SKM-1 (cell line): ENCODE data around the gene ZNF146.
"Not testable (repeated sequence)": the region's sequence is repeated elsewhere in the genome, so short reads cannot be mapped to it uniquely, and the experiment has no call there.

Experiments used
- DNase-seq: peaks from one replicate; lab custom pipeline; 2025; ENCODE audit not compliant: unreplicated experiment; lab: John Stamatoyannopoulos, UW

ZNF146 gene

DNA sequence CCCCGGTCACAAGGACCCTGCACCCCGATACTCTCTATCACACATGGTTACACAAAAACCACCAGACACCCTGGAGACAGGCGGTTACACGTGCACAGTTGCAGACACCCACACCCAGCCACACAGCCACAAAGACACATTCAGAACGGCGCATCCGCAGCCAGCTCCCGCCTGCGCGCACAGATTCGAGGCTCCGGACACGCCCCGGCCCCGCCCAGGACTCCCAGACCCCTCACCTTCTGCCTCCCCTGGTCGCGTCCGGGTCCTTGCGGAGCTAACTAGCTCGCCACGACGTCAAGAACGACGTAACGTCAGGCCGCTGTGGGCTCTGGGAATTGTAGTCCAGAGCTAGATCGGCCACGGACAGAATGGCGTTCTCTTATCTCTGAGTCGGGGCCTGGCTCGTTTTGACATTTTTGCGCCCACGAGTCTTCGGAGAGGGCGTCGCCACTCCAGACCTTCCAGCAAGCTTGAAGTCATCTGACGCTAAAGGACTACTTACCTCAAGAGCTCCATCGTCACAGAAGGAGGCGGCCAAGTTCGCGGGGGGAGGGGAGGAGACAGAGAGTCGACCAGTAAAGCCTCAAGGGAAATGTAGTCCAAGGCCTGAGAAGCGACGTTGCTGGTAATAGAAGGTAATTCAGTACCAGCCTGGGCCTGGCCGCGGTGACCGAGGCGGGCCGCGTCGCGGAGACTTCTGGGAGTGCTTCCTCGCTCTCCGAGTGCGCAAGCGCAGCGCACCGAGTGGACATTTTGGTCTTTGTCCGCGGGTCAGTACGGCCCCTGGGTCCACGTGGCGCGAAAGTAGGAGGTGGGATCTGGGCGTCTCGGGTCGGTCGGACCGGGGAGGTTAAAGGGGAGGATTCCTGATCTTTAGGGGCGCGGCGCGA is at the start of gene ZNF146, which contains the start of gene ZNF565:
Gene ZNF146 (plus strand): TSS at position 721 of the 890 bp plus-strand sequence. CDS start 21,335 bp downstream, outside the sequence.
Gene ZNF565 (minus strand): TSS at position 280 of the 890 bp plus-strand sequence. CDS start 12,680 bp downstream, outside the sequence.
- peak; percentile 99 for DNase-seq

DNA sequence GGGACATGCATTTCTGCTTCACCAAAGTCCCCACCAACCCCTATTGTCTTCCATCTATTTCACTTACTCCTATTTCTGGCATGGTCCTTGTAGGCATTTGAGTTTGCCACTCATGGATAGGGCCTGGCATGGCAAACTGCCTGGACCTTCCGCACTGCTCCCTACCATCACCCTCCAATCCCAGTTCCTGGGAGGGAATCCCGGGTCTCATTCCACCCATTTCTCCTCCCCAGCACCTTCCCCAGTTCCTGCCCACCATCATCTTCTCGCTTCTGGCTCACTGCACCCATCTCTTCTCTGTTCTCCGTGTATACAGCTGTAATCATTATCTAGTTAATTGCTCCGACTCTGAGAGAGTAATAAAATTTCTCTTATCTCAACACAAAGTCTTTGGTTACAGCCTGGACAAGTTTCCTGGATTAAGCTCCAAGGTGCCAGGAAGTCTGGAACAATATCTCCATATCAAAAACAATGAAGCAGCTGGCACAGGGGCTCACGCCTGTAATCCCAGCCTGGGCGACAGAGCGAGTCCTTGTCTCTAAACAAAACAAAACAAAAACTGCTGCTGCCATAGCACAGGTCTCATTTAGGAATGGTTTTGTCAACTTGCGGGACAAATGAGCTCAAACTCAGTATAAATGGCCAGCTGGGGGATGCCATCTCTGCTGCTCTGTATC is 45.7 kb upstream of the ZNF146 start:
- no peak for DNase-seq

DNA sequence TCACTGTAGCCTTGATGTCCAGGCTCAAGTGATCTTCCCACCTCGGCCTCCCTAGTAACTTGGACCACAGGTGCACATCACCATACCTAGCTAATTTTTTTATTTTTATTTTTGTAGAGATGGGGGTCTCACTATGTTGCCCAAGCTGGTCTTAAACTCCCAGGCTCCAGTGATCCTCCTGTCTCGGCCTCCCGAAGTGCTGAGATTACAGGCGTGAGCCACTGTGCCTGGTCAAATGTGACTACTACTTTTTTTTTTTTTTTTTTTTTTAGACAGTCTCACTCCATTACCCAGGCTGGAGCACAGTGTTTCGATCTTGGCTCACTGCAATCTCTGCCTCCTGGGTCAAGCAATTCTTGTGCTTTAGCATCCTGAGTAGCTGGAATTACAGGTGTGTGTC is 42.1 kb upstream of the ZNF146 start:
- DNase-seq: no peak

DNA sequence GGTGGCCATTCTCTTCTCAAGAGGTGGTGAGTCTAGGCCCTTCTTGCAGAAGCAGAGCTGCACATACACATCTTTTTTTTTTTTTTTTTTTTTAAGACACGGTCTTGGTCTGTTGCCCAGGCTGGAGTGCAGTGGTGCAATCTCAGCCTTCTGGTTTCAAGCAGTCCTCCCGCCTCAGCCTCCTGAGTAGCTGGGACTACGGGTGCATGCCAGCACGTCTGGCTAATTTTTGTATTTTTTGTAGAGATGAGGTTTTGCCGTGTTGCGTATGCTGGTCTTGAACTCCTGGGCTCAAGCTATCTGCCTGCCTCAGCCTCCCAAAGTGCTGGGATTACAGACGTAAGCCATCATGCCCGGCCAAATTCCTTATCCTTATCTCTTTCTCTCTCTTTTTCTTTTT is 41.1 kb upstream of the ZNF146 start:
- DNase-seq: not testable (repeated sequence)

DNA sequence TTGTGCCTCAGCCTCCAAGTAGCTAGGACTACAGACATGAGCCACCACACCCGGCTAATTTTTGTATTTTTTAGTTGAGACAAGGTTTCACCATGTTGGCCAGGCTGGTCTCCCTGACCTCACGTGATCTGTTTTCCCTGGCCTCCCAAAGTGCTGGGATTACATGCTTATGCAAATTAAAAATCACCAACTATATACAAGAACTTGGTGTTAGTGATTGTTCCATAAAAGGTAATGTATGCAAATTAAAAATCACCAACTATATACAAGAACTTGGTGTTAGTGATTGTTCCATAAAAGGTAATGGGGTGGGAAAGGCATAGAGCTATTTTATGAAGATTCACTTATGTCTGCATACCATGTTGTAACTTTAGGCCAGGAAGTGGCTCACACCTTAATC is 35.8 kb upstream of the ZNF146 start:
- DNase-seq: not testable (repeated sequence)

DNA sequence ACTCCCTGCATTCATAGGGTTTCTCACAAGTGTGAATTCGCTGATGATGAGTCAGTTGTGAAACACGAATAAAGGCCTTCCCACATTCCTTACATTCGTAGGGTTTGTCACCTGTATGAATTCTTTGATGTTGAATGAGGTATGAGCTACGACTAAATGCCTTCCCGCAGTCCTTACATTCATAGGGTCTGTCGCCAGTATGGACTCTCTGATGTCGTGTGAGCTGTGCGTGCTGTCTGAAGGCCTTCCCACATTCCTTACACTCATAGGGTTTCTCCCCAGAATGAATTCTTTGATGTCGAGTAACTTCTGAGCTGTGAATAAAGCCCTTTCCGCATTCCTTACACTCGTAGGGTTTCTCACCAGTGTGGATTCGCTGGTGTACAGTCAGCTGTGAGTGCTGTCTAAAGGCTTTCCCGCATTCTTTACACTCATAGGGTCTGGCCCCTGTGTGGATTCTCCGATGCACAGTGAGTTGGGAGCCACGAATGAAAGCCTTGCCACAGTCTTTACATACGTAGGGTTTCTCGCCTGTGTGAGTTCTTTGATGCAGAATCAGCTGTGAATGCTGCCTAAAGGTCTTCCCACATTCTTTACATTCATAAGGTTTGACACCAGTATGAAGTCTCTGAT is 32.2 kb upstream of the ZNF146 start:
- DNase-seq: no peak

DNA sequence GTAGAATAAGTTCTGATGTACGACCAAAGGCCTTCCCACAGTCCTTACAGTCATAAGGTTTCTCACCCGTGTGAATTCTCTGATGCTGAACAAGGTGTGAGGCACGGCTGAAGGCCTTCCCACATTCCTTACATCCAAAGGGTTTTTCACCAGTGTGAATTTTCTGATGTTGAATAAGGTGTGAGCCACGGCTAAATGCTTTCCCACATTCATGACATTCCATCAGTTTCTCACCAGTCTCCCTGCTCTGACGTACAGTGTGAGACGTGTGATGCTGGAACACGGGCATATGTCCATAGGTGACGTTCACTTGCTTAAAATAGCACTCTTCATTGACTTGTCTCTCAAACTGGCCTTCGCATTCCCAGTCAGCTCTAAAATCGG is 31.7 kb upstream of the ZNF146 start:
- DNase-seq: no peak

DNA sequence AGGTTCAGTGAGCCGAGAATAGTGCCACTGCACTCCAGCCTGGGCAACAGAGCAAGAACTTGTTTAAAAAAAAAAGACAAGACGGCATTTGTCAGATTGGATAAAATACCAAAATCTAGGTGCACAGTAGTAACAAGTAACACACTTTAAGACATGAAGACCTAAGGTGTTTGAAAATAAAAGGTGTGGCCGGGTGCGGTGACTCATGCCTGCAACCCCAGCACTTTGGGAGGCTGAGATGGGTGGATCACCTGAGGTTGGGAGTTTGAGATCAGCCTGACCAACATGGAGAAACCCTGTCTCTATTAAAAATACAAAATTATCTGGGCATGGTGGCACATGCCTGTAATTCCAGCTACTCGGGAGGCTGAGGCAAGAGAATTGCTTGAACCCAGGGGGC is 28.2 kb upstream of the ZNF146 start:
- not testable (repeated sequence) for DNase-seq

DNA sequence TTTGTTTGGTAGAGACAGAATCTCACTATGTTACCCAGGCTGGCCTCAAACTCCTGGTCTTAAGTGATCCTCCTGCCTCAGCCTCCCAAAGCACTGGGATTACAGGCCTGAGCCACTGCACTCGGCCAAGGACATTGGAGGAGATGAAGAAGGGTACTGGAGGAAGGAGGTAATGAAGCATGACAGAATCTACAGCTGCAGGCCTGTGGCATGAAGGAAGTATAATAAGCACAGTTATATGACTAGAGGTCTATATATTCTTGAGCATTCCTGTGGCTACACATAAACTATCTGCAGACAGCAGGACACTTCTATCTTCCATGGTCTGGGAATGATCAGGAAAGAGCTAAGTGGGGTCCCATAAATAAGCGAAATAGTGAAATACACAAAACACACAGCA is 18.7 kb upstream of the ZNF146 start:
- no peak for DNase-seq

DNA sequence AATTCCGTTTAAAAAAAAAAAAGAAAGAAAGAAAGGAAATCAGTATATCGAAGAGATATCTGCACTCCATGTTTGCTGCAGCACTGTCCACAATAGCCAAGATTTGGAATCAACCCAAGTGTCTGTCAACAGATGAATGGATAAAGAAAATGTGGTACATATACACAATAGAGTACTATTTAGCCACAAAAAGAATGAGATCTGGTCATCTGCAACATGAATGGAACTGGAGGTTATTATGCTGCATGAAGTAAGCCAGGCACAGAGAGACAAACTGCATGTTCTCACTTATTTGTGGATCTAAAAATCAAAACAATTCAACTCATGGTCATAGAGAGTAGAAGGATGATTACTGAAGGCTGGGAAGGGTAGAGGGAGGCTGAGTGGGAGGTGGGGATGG is 16.8 kb upstream of the ZNF146 start:
- DNase-seq: no peak

DNA sequence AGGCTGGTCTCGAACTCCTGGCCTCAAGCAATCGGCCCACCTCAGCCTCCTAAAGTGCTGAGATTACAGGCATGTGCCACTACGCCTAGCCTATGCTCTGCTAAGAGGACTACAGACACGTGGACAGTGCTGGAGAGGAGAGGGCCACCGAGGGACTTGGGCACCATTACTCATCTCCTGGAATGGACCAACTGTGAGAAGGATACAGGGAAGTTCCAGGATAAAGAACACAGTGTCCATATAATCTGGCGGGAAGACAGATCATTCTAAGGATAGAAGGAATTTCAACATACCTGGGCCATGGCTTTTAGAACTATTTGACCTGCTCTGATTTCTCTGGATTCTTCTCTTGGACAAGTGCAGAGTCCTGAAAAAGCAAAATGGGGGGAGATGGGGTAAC is 13.2 kb upstream of the ZNF146 start:
- no peak for DNase-seq

DNA sequence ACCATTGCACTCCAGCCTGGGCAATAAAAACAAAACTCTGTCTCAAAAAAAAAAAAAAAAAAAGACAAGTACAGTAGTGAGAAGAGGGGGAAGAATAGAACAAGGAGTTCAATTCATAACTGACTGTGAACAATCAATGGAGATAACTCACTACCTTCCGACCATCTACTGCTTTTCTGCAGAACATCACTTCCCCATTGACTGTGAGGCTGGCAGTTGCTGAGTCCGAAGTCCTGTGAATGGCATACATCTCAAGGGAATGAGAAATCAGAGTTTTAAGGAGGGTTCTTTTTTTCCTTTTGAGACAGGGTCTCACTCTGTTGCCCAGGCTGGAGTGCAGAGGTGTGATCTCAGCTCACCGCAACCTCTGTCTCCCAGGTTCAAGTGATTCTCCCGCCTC is 11.6 kb upstream of the ZNF146 start:
- DNase-seq: no peak

DNA sequence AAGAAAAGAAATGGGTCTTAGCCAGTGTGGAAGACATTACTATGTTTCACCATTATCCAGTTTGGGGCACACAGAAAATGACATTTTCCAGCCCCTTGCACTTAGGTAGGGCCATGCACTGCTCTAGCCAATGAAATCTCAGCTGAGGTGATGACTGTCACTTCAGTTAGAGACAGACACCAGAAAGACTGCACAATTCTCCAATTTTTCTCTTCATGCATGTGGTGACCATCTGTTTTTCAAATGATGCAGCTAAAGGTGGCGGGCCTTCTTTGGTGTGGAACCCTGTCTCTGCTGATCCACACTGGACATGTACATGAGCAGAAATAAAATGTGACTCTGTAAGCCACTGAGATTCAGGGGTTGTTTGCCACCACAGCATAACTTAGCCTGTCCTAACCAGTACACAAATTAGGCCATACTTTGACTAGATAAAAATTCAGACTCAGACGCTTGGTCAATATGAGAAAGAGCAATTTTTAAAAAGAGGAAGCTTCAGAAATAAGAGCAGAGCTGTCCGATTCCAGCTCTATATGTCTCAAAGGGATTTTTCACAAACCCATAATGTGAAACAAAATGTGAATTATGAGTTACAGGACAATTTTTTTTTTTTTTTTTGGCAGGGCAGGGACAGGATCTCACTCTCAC is 7.2 kb upstream of the ZNF146 start:
- no peak for DNase-seq

DNA sequence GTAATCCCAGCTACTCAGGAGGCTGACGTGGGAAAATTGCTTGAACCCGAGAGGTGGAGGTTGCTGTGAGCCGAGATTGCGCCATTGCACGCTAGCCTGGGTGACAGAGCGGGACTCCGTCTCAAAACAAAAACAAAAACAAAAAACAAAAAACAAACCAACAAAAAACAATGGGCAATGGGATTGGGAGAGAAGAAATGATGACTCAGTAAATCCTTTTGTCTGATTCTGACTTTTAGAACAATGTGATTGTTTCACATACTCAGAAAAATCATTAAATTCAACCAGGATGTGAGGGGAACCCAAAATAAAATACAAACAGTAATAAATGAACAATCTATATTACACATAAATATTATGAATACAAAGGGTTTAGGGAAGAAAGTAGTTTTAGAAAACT is 5.5 kb upstream of the ZNF146 start:
- no peak for DNase-seq

DNA sequence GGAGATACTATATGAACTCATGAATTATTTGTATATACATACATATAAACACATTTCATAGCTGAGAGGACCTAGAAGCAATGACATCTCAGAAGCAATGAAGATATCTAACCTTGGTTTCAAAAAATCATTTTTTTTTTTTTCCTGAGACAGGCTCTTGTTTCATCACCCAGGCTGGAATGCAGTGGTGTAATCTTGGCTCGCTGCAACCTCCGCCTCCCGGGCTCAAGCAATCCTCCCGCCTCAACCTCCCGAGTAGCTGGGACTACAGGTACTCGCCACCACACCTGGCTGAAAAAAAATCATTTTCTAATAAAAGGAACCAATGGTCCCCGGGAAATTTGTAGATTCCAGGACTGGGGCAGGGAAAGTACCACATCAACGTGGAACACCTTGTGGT is 4.4 kb upstream of the ZNF146 start:
- no peak for DNase-seq

DNA sequence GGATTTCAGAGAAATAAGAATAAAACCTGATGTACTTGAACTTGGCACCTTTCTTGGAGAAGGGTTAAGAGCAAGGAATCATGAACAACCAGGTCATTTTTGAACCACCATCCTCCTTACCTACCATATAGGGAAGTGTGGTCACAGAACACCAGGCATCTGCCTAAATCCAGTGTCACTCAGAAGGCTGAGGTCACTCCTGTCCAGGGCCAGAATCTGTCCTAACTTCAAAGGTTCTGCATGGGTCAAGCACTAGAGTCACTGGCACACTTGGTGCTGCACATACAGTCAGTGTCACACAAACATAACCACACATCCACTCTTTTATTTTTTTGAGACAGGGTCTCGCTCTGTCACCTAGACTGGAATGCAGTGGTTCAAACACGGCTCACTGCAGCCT is 2.0 kb upstream of the ZNF146 start:
- DNase-seq: no peak

DNA sequence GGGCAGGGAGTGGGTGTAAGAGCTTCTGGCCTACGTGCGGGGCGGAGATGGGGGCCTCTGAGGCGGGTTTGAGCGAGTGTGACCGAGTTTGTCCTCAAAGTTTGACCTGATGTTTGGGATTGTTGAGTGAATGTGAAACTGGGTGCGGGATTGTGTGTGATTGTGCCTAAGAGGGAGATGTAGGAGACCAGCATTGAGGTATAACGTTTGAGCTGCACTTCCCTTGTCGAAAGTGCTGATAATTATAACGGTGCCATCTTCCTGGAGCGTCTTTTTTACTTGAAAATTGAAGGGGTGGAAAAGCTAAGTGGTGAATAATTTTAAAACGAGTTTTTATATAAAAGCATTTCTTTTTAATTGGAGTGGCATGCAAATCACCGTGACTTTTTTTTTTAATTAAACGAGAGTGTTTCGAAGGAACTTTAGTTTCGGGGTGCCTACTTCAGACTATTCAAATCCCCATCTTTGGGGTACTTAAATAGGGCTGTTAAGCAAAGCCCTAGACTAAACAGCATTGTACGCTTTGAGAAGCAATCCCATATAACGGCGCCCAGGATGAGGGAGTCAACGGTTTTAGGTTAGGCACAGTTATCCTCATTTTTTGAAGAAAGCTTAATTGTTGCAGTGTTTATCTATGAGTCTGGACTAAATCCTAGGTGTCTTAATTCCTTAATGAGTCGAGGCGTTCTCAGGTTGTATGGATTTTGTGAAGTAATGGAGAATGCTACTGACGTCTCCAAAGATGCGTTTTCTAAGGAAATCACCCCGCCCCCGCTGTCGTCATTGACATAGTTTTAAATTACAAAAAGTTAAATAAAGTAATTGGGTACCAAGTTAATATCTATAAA is 594 bp downstream of the ZNF146 start:
- DNase-seq: peak; percentile 14

DNA sequence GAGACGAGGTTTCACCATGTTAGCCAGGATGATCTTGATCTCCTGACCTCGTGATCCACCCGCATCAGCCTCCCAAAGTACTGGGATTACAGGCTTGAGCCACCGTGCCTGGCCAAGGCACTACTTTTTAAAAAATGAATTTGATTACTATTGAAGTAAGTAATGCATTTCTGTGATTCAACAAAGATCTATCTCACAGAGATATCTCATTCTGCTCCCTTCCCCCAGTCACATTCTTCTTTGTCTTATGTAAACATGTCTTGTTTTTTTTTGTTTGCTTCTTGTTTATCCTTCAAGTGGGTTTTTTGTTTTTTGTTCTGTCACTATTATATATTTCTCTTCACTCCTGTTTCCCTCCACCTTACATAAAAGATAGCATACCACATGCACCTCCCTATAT is 6.6 kb downstream of the ZNF146 start:
- no peak for DNase-seq

DNA sequence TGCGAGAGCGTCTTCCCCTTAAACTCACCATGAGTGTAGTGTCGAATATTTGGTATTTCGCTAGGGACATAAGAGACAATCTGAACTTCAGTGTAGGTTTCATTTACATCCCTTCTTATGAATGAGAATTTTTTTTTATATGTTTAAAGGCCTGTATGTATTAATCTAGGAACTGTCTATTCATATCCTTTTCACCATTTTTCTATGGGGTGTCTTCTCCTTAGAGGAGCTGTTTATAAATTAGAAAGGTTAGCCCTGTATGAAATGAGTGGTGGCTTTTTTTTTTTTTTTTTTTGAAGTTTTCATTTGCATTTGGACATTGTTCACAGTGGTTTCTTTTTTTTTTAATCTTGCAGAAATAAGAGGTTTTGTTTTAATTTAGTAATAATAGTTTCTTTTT is 7.6 kb downstream of the ZNF146 start:
- DNase-seq: no peak

DNA sequence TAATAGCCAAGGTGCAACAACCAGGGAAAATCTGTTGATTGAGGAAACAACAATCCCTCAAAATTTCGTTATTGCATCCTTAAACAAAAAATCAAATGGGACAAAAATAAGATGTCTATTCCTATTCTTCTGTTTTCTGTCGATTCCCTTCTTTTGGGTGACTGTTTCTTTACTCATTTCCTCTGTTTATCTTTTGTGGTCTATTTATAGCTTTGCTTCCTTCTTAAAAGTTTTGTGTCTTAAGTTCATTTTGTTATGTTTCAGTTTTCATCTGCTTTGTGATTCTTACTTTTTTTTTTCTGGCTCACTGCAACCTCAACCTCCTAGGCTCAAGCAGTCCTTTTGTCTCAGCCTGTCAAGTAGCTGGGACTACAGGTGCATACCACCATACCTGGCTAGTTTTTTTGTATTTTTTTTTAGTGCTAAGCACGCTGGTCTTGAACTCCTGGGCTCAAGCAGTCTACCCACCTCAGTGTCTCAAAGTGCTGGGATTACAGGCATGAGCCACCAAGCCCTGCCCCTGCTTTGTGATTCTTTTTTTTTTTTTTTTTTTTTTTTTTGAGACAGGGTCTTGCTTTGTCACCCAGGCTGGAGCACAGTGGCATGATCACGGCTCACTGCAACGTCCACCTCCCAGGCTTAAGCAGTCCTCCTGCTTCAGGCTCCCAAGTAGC is 10.4 kb downstream of the ZNF146 start:
- no peak for DNase-seq
